HepG2 (cell line): Measurements from ENCODE around the gene LRP1B. TPM values are rescaled to one million over a fixed set of nuclear protein-coding genes. Genes with fewer than 3 reads are reported as not detected.

Experiments used
- ATAC-seq: fragments of 200-7000 bp; cut with Tn5 transposase; 3 replicates; pipeline ENCODE4 v1.9.1; 2020; ENCODE audit warnings: mild to moderate bottlenecking, moderate library complexity
- BruUV-seq: library from RNA; stranded (reverse); fragments of 400-500 nt; replicated peaks from 2 replicates; lab custom pipeline; 2021; lab: Mats Ljungman, UMichigan
- CTCF ChIA-PET: fragments of 300-600 bp; formaldehyde crosslinking; extraction: SDS; loops from one replicate; lab custom pipeline; 2021; ENCODE audit warnings: low total read pairs, inconsistent platforms, low intra/inter-chr PET ratio; lab: Yijun Ruan, JAX
- POLR2A ChIA-PET: fragments of 350-600 bp; sonication (Branson Sonifier 250); formaldehyde crosslinking; loops from one replicate; lab custom pipeline; 2020; ENCODE audit warnings: antibody characterized with exemption, inconsistent platforms; lab: Yijun Ruan, JAX
- DNase-seq: peaks from one replicate; pipeline ENCODE4 v3.0.0-alpha.2; 2015; ENCODE audit warnings: low spot score
- FAIRE-seq: peaks from 3 replicates; lab custom pipeline; 2011; peaks lifted over from hg19 to GRCh38; lab: Jason Lieb, UNC
- H2AFZ ChIP-seq: one replicate; pipeline ENCODE4 v1.6.1; 2011; ENCODE audit warnings: low read length, inconsistent platforms
- H3K27ac ChIP-seq: fragments of 300-600 bp; 3 replicates; pipeline ENCODE4 v1.8.0; 2011; ENCODE audit warnings: mixed run types, mild to moderate bottlenecking, mixed read lengths, low read length, inconsistent platforms; ENCODE audit not compliant: insufficient read depth; ENCODE audit errors: extremely low read length
- H3K27me3 ChIP-seq, 2 experiments: fragments of 200-600 bp in 1 of 2; 2 replicates in 1 of 2; 3 replicates in 1 of 2; pipeline versions ENCODE4 v1.6.0 to v1.8.0; 2011; ENCODE audit warnings: low read length in 2 of 2, mild to moderate bottlenecking in 2 of 2, moderate library complexity in 2 of 2, inconsistent platforms in 1 of 2; ENCODE audit not compliant: insufficient read depth in 2 of 2, control insufficient read depth in 1 of 2
- H3K36me3 ChIP-seq, 2 experiments: fragments of 200-600 bp in 1 of 2; replicated peaks in 1 of 2; 2 replicates in 1 of 2; 3 replicates in 1 of 2; pipeline versions ENCODE4 v1.5.1 to v1.8.0; 2011; ENCODE audit warnings: low read length in 2 of 2, inconsistent platforms in 1 of 2; ENCODE audit not compliant: insufficient read depth in 2 of 2, control insufficient read depth in 1 of 2
- H3K4me1 ChIP-seq: 2 replicates; pipeline ENCODE4 v1.5.1; 2012; ENCODE audit warnings: low read length, inconsistent platforms; ENCODE audit not compliant: insufficient read depth
- H3K4me2 ChIP-seq: 2 replicates; pipeline ENCODE4 v1.6.0; 2011; ENCODE audit warnings: low read depth, low read length, inconsistent platforms
- H3K4me3 ChIP-seq, 3 experiments: fragments of 200-600 bp in 1 of 3; sonication (generic), shearing (Covaris generic) in 1 of 3; replicated peaks in 1 of 3; 2 replicates each; pipeline ENCODE4 v1.5.1; 2011 to 2016; ENCODE audit warnings: low read length in 3 of 3, inconsistent platforms in 2 of 3, low read depth in 2 of 3, mild to moderate bottlenecking in 2 of 3, control low read depth in 1 of 3, mixed read lengths in 1 of 3; ENCODE audit not compliant: insufficient read depth in 1 of 3
- H3K79me2 ChIP-seq: one replicate; pipeline ENCODE4 v1.6.1; 2011; ENCODE audit warnings: low read length, inconsistent platforms; ENCODE audit not compliant: insufficient read depth
- H3K9ac ChIP-seq: 2 replicates; pipeline ENCODE4 v1.6.0; 2011; ENCODE audit warnings: mild to moderate bottlenecking, low read depth, low read length, inconsistent platforms; ENCODE audit not compliant: insufficient read depth
- H3K9me3 ChIP-seq: 2 replicates; pipeline ENCODE4 v1.5.1; 2012; ENCODE audit warnings: mild to moderate bottlenecking, low read length
- H4K20me1 ChIP-seq: 2 replicates; pipeline ENCODE4 v1.6.0; 2011; ENCODE audit warnings: inconsistent platforms, mild to moderate bottlenecking, low read length, moderate library complexity; ENCODE audit not compliant: insufficient read depth
- ATF1 ChIP-seq: IDR thresholded peaks from 2 replicates; pipeline ENCODE4 v1.6.1; 2016; ENCODE audit warnings: mild to moderate bottlenecking, control low read depth
- EP300 ChIP-seq, 3 experiments: sonication (generic) in 1 of 3; formaldehyde crosslinking in 1 of 3; IDR thresholded peaks; 2 replicates each; pipeline versions ENCODE4 v1.5.1 to v1.6.1; 2011 to 2020; ENCODE audit warnings: low read depth in 2 of 3, low read length in 2 of 3, borderline replicate concordance in 1 of 3, improper control_type of control experiment in 1 of 3, mild to moderate bottlenecking in 1 of 3, missing genetic modification reagents in 1 of 3, moderate library complexity in 1 of 3
- FOXM1 ChIP-seq: sonication (generic); formaldehyde crosslinking; IDR thresholded peaks from 2 replicates; pipeline ENCODE4 v1.5.0; 2020; ENCODE audit warnings: missing genetic modification reagents
- HNRNPUL1 ChIP-seq: fragments of 200-400 bp; formaldehyde crosslinking; IDR thresholded peaks from 2 replicates; pipeline ENCODE4 v1.6.1; 2017; ENCODE audit warnings: low read depth, mild to moderate bottlenecking, low read length, moderate library complexity
- MTA1 ChIP-seq: sonication (generic); formaldehyde crosslinking; IDR thresholded peaks from 2 replicates; pipeline ENCODE4 v1.4.0; 2020; ENCODE audit warnings: missing genetic modification reagents, mild to moderate bottlenecking, borderline replicate concordance
- NCOA2 ChIP-seq: sonication (generic); formaldehyde crosslinking; IDR thresholded peaks from 2 replicates; pipeline ENCODE4 v1.8.0; 2022; ENCODE audit warnings: inconsistent platforms
- PLRG1 ChIP-seq: fragments of 450-650 bp; conservative IDR thresholded peaks from 2 replicates; pipeline ENCODE4 v1.6.1; 2016
- RXRB ChIP-seq: IDR thresholded peaks from 2 replicates; pipeline ENCODE4 v1.6.1; 2016; ENCODE audit warnings: borderline replicate concordance, missing genetic modification reagents, missing compliant biosample characterization
- SP5 ChIP-seq: IDR thresholded peaks from 2 replicates; pipeline ENCODE4 v1.6.1; 2016; ENCODE audit warnings: low read depth, borderline replicate concordance
- THAP11 ChIP-seq: IDR thresholded peaks from 2 replicates; pipeline ENCODE4 v1.6.1; 2016; ENCODE audit warnings: missing biosample characterization, missing genetic modification reagents
- TMF1 ChIP-seq: sonication (generic); formaldehyde crosslinking; IDR thresholded peaks from 2 replicates; pipeline ENCODE4 v1.8.1; 2022; ENCODE audit warnings: low read depth, missing genetic modification reagents
- YEATS4 ChIP-seq: sonication (generic); formaldehyde crosslinking; IDR thresholded peaks from 2 replicates; pipeline ENCODE4 v1.4.0; 2020; ENCODE audit warnings: missing genetic modification reagents, borderline replicate concordance
- ZBTB21 ChIP-seq: sonication (generic); formaldehyde crosslinking; IDR thresholded peaks from 2 replicates; pipeline ENCODE4 v1.4.0; 2020; ENCODE audit warnings: missing genetic modification reagents
- ZBTB46 ChIP-seq: sonication (generic); formaldehyde crosslinking; IDR thresholded peaks from 2 replicates; pipeline ENCODE4 v1.4.0; 2020; ENCODE audit warnings: mild to moderate bottlenecking, missing genetic modification reagents, borderline replicate concordance
- ZFAT ChIP-seq: sonication (generic); formaldehyde crosslinking; conservative IDR thresholded peaks from 2 replicates; pipeline ENCODE4 v1.8.1; 2023; ENCODE audit warnings: missing genetic modification reagents, inconsistent platforms
- ZMYM2 ChIP-seq: sonication (generic); formaldehyde crosslinking; IDR thresholded peaks from 2 replicates; pipeline ENCODE4 v1.8.0; 2022; ENCODE audit warnings: mild to moderate bottlenecking, missing genetic modification reagents
- ZNF180 ChIP-seq: sonication (generic); formaldehyde crosslinking; IDR thresholded peaks from 2 replicates; pipeline ENCODE4 v1.4.0; 2020; ENCODE audit warnings: low read depth, missing genetic modification reagents, borderline replicate concordance
- ZNF235 ChIP-seq: sonication (generic); formaldehyde crosslinking; IDR thresholded peaks from 2 replicates; pipeline ENCODE4 v1.8.1; 2023; ENCODE audit warnings: mild to moderate bottlenecking, missing genetic modification reagents, borderline replicate concordance
- ZNF256 ChIP-seq: sonication (generic); formaldehyde crosslinking; conservative IDR thresholded peaks from 2 replicates; pipeline ENCODE4 v1.4.0; 2020; ENCODE audit warnings: missing genetic modification reagents
- ZNF33A ChIP-seq: sonication (generic); formaldehyde crosslinking; IDR thresholded peaks from 2 replicates; pipeline ENCODE4 v1.5.1; 2020; ENCODE audit warnings: missing genetic modification reagents, mild to moderate bottlenecking, moderate library complexity, borderline replicate concordance
- ZNF414 ChIP-seq: sonication (generic); formaldehyde crosslinking; IDR thresholded peaks from 2 replicates; pipeline ENCODE4 v1.5.0; 2020; ENCODE audit warnings: missing genetic modification reagents
- ZNF546 ChIP-seq: sonication (generic); formaldehyde crosslinking; conservative IDR thresholded peaks from 2 replicates; pipeline ENCODE4 v1.8.1; 2023; ENCODE audit warnings: mild to moderate bottlenecking, missing genetic modification reagents
- ZSCAN22 ChIP-seq: sonication (generic); formaldehyde crosslinking; IDR thresholded peaks from 2 replicates; pipeline ENCODE4 v1.4.0; 2020; ENCODE audit warnings: mild to moderate bottlenecking, missing genetic modification reagents
- in situ Hi-C: cut with HindIII; loops from 2 replicates; pipeline ENCODE4 v1.10.0; 2017; ENCODE audit warnings: low pct_unique_long_range_greater_than_20kb; ENCODE audit not compliant: extremely low pct_ligation_motif_present
- intact Hi-C: fragments of 100-400 bp; cut with micrococcal nuclease; formaldehyde crosslinking; loops from one replicate; pipeline ENCODE4 v1.10.0; 2022; ENCODE audit not compliant: unreplicated experiment
- polyA plus RNA-seq, 8 experiments: library from polyadenylated mRNA; depleted of rRNA in 3 of 8; stranded (reverse) in 7 of 8; unstranded in 1 of 8; fragments of >200 nt; fragmentation: Illumina TruSeq in 4 of 8; extraction: Trizol in 4 of 8; gene quantifications; 2 replicates each; pipeline versions ENCODE4 v1.2.1 to v1.2.3, GENCODE V29; 2011 to 2016; ENCODE audit warnings: low read depth in 4 of 8, missing spikeins in 1 of 8, mixed read lengths in 1 of 8; ENCODE audit not compliant: insufficient read depth in 1 of 8
- total RNA-seq, 5 experiments: library from RNA; depleted of rRNA; stranded (reverse); fragments of >200 nt; fragmentation: Illumina TruSeq; extraction: Trizol; gene quantifications; 2 replicates each; pipeline ENCODE4 v1.2.3, GENCODE V29; 2016; ENCODE audit warnings: low read depth in 1 of 5

The LRP1B gene
- total and polyA plus RNA-seq, 2 of the 13 experiments (the other 11 are each of a cell fraction or from before 2014, with no cell fraction given) = 0.04 TPM; not detected in 1

GRCh38 chr2:140990416-140990815 is 1140.4 kb downstream of the LRP1B start (continued):
- TF ChIP-seq ZNF414 (no peak), ZBTB21 (CRISPR knock-in tag) (no peak), ZBTB46 (CRISPR knock-in tag) (no peak), EP300 (IDR thresholded peaks at IDR 0.05; ENCODE audit: low read depth in 2 of 2, low read length in 2 of 2) (no peak), EP300 (CRISPR knock-in tag; IDR thresholded peaks at IDR 0.05; ENCODE audit: borderline replicate concordance) (no peak), ZMYM2 (CRISPR knock-in tag) (no peak), ZNF235 (CRISPR knock-in tag) (no peak), TMF1 (no peak), FOXM1 (CRISPR knock-in tag) (no peak), MTA1 (CRISPR knock-in tag) (no peak)

GRCh38 chr2:140988597-140988996 is 1142.2 kb downstream of the LRP1B start:
- Histone ChIP-seq H4K20me1 (no peaks in the 10 kb centered on the region), H3K9me3 (no peaks in the 10 kb centered on the region), H3K4me1 (no peaks in the 10 kb centered on the region), H3K36me3 (no peaks in the 10 kb centered on the region), H3K9ac (no peak overlapping the region), H3K27me3 (no peaks in the 10 kb centered on the region), H3K79me2 (no peaks in the 10 kb centered on the region), H3K4me3 (no peak overlapping the region), H2AFZ (no peak overlapping the region), H3K27ac (no peak overlapping the region), H3K4me2 (no peak overlapping the region)
- ChIA-PET POLR2A (no interaction called here), CTCF (no interaction called here)
- no TSS peak for BruUV-seq
- no peak for FAIRE-seq
- ATAC-seq = no peak
- intact Hi-C loops = no loop called here
- in situ Hi-C loops = no loop called here
- no peak for DNase-seq
- TF ChIP-seq YEATS4 (CRISPR knock-in tag) (no peak), HNRNPUL1 (no peak), NCOA2 (no peak), RXRB (CRISPR knock-in tag) (no peak), ZNF180 (CRISPR knock-in tag) (no peak), ZSCAN22 (no peak), ZNF256 (no peak), ATF1 (no peak), SP5 (CRISPR knock-in tag) (no peak), ZBTB46 (CRISPR knock-in tag) (no peak), ZFAT (CRISPR knock-in tag) (no peak), ZNF33A (CRISPR knock-in tag) (no peak), ZNF546 (CRISPR knock-in tag) (no peak), PLRG1 (no peak), THAP11 (no peak)
